WTC11 (cell line): ENCODE data around the gene IGFBP7. TPM values are rescaled to one million over a fixed set of nuclear protein-coding genes. Genes with fewer than 3 reads are reported as not detected.

Experiments used
- ESRRA ChIP-seq: sonication (generic); formaldehyde crosslinking; IDR thresholded peaks from 2 replicates; pipeline ENCODE4 v1.8.1; 2022; ENCODE audit warnings: mild to moderate bottlenecking, missing genetic modification reagents, borderline replicate concordance
- FOXK1 ChIP-seq: sonication (generic); formaldehyde crosslinking; IDR thresholded peaks from 2 replicates; pipeline ENCODE4 v1.8.0; 2022; ENCODE audit warnings: mild to moderate bottlenecking, moderate library complexity, missing genetic modification reagents
- GABPB1 ChIP-seq: sonication (generic); formaldehyde crosslinking; IDR thresholded peaks from 2 replicates; pipeline ENCODE4 v1.8.1; 2023; ENCODE audit warnings: mild to moderate bottlenecking, missing genetic modification reagents
- RORB ChIP-seq: fragments of 250-450 bp; sonication (Bioruptor Pico); IDR thresholded peaks from 2 replicates; pipeline ENCODE4 v1.9.0; 2021; ENCODE audit warnings: mild to moderate bottlenecking
- ZBTB21 ChIP-seq: sonication (generic); formaldehyde crosslinking; IDR thresholded peaks from 2 replicates; pipeline ENCODE4 v1.8.1; 2023; ENCODE audit warnings: mild to moderate bottlenecking, missing genetic modification reagents, borderline replicate concordance
- ZNF121 ChIP-seq: sonication (generic); formaldehyde crosslinking; IDR thresholded peaks from 2 replicates; pipeline ENCODE4 v1.8.0; 2023; ENCODE audit warnings: missing genetic modification reagents
- ZNF317 ChIP-seq: sonication (generic); formaldehyde crosslinking; IDR thresholded peaks from 2 replicates; pipeline ENCODE4 v1.8.1; 2023; ENCODE audit warnings: low read depth, mild to moderate bottlenecking, moderate library complexity, missing genetic modification reagents, borderline replicate concordance
- ZNF396 ChIP-seq: fragments of 250-450 bp; sonication (Bioruptor Pico); IDR thresholded peaks from 2 replicates; pipeline ENCODE4 v1.8.0; 2021; ENCODE audit warnings: mild to moderate bottlenecking, moderate library complexity, borderline replicate concordance
- total RNA-seq: library from RNA; stranded (reverse); gene quantifications from 3 replicates; pipeline ENCODE4 v1.2.3, GENCODE V29; 2021
- TF ChIP-seq, protein P1 (sequence below): fragments of 250-450 bp; sonication (Bioruptor Pico); IDR thresholded peaks from 2 replicates; pipeline ENCODE4 v1.9.0; 2021; ENCODE audit warnings: mild to moderate bottlenecking, borderline replicate concordance
- TF ChIP-seq, protein P2 (sequence below): sonication (generic); formaldehyde crosslinking; IDR thresholded peaks from 2 replicates; pipeline ENCODE4 v1.8.1; 2022; ENCODE audit warnings: mild to moderate bottlenecking, missing genetic modification reagents, moderate library complexity, borderline replicate concordance
- TF ChIP-seq, protein P3 (sequence below): sonication (generic); formaldehyde crosslinking; IDR thresholded peaks from 2 replicates; pipeline ENCODE4 v1.8.1; 2023; ENCODE audit warnings: mild to moderate bottlenecking, missing genetic modification reagents, borderline replicate concordance
- TF ChIP-seq, protein P4 (sequence below): sonication (generic); formaldehyde crosslinking; IDR thresholded peaks from 2 replicates; pipeline ENCODE4 v1.8.1; 2022; ENCODE audit warnings: low read depth, missing genetic modification reagents, borderline replicate concordance
- TF ChIP-seq, protein P5 (sequence below): sonication (generic); formaldehyde crosslinking; IDR thresholded peaks from 2 replicates; pipeline ENCODE4 v1.8.1; 2023; ENCODE audit warnings: mild to moderate bottlenecking, moderate library complexity, missing genetic modification reagents
- TF ChIP-seq, protein P6 (sequence below): fragments of 250-450 bp; sonication (Bioruptor Pico); IDR thresholded peaks from 2 replicates; pipeline ENCODE4 v1.9.0; 2021; ENCODE audit warnings: moderate library complexity, mild to moderate bottlenecking, inconsistent platforms, borderline replicate concordance
- TF ChIP-seq, protein P7 (sequence below): fragments of 250-450 bp; sonication (Bioruptor Pico); IDR thresholded peaks from 2 replicates; pipeline ENCODE4 v1.9.0; 2021; ENCODE audit warnings: mild to moderate bottlenecking
- TF ChIP-seq, protein P8 (sequence below): sonication (generic); formaldehyde crosslinking; IDR thresholded peaks from 2 replicates; pipeline ENCODE4 v1.8.1; 2022; ENCODE audit warnings: mild to moderate bottlenecking, moderate library complexity, missing genetic modification reagents

The IGFBP7 gene
- total RNA-seq, 1 experiment from 2014 or later: 1.4 TPM

DNA sequence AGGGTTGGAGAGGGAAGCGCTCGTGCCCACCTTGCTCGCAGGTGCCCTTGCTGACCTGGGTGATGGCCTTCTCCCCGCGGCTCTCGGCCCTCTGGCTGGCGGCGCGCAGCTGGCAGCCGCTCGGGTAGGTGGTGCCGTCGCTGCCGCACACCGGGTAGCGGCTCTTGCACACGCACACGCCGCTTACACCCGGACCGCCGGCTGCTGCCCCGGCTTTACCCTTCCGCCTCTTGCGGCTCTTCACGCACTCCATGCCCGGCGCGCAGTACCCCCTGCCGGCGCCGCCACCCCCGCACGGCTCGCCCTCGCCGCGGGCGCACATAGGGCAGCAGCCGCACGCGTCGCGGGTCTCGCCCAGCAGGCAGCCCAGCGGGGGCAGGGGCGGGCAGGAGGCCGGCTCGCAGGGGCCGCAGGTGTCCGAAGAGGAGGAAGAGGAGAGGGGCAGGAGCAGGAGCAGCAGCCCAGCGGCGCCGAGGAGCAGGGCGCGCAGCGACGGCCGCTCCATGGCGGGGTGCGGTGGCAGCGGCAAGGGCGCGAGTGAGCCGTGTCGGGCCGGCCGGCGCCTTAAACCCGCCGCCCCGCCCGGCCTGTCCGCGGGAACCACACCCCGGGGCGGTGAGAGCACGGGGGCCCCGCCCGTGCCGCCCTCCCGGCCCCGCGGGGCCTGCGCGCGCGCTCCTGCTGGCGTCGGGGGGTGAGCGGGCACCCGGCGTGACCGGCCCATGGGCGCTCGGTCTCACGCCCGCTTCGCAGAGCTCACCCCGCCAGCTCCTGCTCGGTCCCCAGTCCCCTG, at the start of gene IGFBP7 (continued):
- TF ChIP-seq FOXK1 (CRISPR knock-in tag) (no peak), ESRRA (CRISPR knock-in tag) (no peak), GABPB1 (CRISPR knock-in tag) (no peak), ZNF317 (no peak), ZNF121 (CRISPR knock-in tag) (no peak), ZBTB21 (CRISPR knock-in tag) (no peak), RORB (no peak), ZNF396 (CRISPR knock-in tag) (no peak)
- TF ChIP-seq, protein P1, sequence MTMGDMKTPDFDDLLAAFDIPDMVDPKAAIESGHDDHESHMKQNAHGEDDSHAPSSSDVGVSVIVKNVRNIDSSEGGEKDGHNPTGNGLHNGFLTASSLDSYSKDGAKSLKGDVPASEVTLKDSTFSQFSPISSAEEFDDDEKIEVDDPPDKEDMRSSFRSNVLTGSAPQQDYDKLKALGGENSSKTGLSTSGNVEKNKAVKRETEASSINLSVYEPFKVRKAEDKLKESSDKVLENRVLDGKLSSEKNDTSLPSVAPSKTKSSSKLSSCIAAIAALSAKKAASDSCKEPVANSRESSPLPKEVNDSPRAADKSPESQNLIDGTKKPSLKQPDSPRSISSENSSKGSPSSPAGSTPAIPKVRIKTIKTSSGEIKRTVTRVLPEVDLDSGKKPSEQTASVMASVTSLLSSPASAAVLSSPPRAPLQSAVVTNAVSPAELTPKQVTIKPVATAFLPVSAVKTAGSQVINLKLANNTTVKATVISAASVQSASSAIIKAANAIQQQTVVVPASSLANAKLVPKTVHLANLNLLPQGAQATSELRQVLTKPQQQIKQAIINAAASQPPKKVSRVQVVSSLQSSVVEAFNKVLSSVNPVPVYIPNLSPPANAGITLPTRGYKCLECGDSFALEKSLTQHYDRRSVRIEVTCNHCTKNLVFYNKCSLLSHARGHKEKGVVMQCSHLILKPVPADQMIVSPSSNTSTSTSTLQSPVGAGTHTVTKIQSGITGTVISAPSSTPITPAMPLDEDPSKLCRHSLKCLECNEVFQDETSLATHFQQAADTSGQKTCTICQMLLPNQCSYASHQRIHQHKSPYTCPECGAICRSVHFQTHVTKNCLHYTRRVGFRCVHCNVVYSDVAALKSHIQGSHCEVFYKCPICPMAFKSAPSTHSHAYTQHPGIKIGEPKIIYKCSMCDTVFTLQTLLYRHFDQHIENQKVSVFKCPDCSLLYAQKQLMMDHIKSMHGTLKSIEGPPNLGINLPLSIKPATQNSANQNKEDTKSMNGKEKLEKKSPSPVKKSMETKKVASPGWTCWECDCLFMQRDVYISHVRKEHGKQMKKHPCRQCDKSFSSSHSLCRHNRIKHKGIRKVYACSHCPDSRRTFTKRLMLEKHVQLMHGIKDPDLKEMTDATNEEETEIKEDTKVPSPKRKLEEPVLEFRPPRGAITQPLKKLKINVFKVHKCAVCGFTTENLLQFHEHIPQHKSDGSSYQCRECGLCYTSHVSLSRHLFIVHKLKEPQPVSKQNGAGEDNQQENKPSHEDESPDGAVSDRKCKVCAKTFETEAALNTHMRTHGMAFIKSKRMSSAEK (CRISPR knock-in tag): no peak
- TF ChIP-seq, protein P2, sequence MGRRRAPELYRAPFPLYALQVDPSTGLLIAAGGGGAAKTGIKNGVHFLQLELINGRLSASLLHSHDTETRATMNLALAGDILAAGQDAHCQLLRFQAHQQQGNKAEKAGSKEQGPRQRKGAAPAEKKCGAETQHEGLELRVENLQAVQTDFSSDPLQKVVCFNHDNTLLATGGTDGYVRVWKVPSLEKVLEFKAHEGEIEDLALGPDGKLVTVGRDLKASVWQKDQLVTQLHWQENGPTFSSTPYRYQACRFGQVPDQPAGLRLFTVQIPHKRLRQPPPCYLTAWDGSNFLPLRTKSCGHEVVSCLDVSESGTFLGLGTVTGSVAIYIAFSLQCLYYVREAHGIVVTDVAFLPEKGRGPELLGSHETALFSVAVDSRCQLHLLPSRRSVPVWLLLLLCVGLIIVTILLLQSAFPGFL (CRISPR knock-in tag): no peak
- TF ChIP-seq, protein P3, sequence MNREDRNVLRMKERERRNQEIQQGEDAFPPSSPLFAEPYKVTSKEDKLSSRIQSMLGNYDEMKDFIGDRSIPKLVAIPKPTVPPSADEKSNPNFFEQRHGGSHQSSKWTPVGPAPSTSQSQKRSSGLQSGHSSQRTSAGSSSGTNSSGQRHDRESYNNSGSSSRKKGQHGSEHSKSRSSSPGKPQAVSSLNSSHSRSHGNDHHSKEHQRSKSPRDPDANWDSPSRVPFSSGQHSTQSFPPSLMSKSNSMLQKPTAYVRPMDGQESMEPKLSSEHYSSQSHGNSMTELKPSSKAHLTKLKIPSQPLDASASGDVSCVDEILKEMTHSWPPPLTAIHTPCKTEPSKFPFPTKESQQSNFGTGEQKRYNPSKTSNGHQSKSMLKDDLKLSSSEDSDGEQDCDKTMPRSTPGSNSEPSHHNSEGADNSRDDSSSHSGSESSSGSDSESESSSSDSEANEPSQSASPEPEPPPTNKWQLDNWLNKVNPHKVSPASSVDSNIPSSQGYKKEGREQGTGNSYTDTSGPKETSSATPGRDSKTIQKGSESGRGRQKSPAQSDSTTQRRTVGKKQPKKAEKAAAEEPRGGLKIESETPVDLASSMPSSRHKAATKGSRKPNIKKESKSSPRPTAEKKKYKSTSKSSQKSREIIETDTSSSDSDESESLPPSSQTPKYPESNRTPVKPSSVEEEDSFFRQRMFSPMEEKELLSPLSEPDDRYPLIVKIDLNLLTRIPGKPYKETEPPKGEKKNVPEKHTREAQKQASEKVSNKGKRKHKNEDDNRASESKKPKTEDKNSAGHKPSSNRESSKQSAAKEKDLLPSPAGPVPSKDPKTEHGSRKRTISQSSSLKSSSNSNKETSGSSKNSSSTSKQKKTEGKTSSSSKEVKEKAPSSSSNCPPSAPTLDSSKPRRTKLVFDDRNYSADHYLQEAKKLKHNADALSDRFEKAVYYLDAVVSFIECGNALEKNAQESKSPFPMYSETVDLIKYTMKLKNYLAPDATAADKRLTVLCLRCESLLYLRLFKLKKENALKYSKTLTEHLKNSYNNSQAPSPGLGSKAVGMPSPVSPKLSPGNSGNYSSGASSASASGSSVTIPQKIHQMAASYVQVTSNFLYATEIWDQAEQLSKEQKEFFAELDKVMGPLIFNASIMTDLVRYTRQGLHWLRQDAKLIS (CRISPR knock-in tag): no peak
- TF ChIP-seq, protein P4, sequence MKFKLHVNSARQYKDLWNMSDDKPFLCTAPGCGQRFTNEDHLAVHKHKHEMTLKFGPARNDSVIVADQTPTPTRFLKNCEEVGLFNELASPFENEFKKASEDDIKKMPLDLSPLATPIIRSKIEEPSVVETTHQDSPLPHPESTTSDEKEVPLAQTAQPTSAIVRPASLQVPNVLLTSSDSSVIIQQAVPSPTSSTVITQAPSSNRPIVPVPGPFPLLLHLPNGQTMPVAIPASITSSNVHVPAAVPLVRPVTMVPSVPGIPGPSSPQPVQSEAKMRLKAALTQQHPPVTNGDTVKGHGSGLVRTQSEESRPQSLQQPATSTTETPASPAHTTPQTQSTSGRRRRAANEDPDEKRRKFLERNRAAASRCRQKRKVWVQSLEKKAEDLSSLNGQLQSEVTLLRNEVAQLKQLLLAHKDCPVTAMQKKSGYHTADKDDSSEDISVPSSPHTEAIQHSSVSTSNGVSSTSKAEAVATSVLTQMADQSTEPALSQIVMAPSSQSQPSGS (CRISPR knock-in tag): no peak
- TF ChIP-seq, protein P5, sequence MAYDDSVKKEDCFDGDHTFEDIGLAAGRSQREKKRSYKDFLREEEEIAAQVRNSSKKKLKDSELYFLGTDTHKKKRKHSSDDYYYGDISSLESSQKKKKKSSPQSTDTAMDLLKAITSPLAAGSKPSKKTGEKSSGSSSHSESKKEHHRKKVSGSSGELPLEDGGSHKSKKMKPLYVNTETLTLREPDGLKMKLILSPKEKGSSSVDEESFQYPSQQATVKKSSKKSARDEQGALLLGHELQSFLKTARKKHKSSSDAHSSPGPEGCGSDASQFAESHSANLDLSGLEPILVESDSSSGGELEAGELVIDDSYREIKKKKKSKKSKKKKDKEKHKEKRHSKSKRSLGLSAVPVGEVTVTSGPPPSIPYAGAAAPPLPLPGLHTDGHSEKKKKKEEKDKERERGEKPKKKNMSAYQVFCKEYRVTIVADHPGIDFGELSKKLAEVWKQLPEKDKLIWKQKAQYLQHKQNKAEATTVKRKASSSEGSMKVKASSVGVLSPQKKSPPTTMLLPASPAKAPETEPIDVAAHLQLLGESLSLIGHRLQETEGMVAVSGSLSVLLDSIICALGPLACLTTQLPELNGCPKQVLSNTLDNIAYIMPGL (CRISPR knock-in tag): 0 out of 2 replicates have a peak, but pooled peaks have one; percentile 36
- TF ChIP-seq, protein P6, sequence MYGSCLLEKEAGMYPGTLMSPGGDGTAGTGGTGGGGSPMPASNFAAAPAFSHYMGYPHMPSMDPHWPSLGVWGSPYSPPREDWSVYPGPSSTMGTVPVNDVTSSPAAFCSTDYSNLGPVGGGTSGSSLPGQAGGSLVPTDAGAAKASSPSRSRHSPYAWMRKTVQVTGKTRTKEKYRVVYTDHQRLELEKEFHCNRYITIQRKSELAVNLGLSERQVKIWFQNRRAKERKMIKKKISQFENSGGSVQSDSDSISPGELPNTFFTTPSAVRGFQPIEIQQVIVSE (CRISPR knock-in tag): no peak
- TF ChIP-seq, protein P7, sequence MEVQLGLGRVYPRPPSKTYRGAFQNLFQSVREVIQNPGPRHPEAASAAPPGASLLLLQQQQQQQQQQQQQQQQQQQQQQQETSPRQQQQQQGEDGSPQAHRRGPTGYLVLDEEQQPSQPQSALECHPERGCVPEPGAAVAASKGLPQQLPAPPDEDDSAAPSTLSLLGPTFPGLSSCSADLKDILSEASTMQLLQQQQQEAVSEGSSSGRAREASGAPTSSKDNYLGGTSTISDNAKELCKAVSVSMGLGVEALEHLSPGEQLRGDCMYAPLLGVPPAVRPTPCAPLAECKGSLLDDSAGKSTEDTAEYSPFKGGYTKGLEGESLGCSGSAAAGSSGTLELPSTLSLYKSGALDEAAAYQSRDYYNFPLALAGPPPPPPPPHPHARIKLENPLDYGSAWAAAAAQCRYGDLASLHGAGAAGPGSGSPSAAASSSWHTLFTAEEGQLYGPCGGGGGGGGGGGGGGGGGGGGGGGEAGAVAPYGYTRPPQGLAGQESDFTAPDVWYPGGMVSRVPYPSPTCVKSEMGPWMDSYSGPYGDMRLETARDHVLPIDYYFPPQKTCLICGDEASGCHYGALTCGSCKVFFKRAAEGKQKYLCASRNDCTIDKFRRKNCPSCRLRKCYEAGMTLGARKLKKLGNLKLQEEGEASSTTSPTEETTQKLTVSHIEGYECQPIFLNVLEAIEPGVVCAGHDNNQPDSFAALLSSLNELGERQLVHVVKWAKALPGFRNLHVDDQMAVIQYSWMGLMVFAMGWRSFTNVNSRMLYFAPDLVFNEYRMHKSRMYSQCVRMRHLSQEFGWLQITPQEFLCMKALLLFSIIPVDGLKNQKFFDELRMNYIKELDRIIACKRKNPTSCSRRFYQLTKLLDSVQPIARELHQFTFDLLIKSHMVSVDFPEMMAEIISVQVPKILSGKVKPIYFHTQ (CRISPR knock-in tag): no peak
- TF ChIP-seq, protein P8, sequence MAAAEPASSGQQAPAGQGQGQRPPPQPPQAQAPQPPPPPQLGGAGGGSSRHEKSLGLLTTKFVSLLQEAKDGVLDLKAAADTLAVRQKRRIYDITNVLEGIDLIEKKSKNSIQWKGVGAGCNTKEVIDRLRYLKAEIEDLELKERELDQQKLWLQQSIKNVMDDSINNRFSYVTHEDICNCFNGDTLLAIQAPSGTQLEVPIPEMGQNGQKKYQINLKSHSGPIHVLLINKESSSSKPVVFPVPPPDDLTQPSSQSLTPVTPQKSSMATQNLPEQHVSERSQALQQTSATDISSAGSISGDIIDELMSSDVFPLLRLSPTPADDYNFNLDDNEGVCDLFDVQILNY (CRISPR knock-in tag): 0 out of 2 replicates have a peak, but pooled peaks have one; percentile 49
